OCI-LY7 (cell line): ENCODE data around the gene MAP3K13. TPM values are rescaled to one million over a fixed set of nuclear protein-coding genes. Genes with fewer than 3 reads are reported as not detected.

Source experiments
- BruUV-seq: library from RNA; stranded (reverse); fragments of 400-500 nt; replicated peaks from 2 replicates; lab custom pipeline; 2021; lab: Mats Ljungman, UMichigan
- CTCF ChIA-PET: fragments of 300-600 bp; sonication (Branson Sonifier 250); formaldehyde crosslinking; loops from one replicate; lab custom pipeline; 2022; ENCODE audit warnings: antibody characterized with exemption; ENCODE audit not compliant: unreplicated experiment; lab: Charles Lee
- POLR2A ChIA-PET: fragments of 300-600 bp; sonication (Branson Sonifier 250); formaldehyde crosslinking; loops from one replicate; lab custom pipeline; 2022; ENCODE audit warnings: antibody characterized with exemption; lab: Charles Lee
- DNase-seq: peaks from one replicate; pipeline ENCODE4 v3.0.0-alpha.2; 2015; ENCODE audit warnings: low spot score
- H2AFZ ChIP-seq: fragments of 200-600 bp; sonication (generic), shearing (Covaris generic); 2 replicates; pipeline ENCODE4 v1.6.1; 2014; ENCODE audit warnings: mild to moderate bottlenecking, antibody characterized with exemption, low read length, moderate library complexity
- H3K27ac ChIP-seq: fragments of 200-600 bp; sonication (generic); 2 replicates; pipeline ENCODE4 v1.5.1; 2014; ENCODE audit warnings: mixed run types, low read depth, mild to moderate bottlenecking, moderate library complexity, low read length, inconsistent platforms; ENCODE audit not compliant: poor library complexity, severe bottlenecking
- H3K36me3 ChIP-seq: fragments of 200-600 bp; sonication (generic); 2 replicates; pipeline ENCODE4 v1.6.1; 2014; ENCODE audit warnings: mild to moderate bottlenecking, antibody characterized with exemption, low read length, moderate library complexity, mixed read lengths; ENCODE audit not compliant: insufficient read depth
- H3K4me1 ChIP-seq: fragments of 200-600 bp; sonication (generic); 2 replicates; pipeline ENCODE4 v1.5.1; 2014; ENCODE audit warnings: mild to moderate bottlenecking, low read length; ENCODE audit not compliant: insufficient read depth, poor library complexity, severe bottlenecking
- H3K4me2 ChIP-seq: fragments of 200-600 bp; sonication (generic); 2 replicates; pipeline ENCODE4 v1.6.1; 2014; ENCODE audit warnings: mild to moderate bottlenecking, low read length
- H3K4me3 ChIP-seq: fragments of 200-600 bp; sonication (generic); 2 replicates; pipeline ENCODE4 v1.5.1; 2014; ENCODE audit warnings: mild to moderate bottlenecking, low read depth, low read length; ENCODE audit not compliant: poor library complexity, severe bottlenecking
- H3K79me2 ChIP-seq: fragments of 200-600 bp; sonication (generic); 2 replicates; pipeline ENCODE4 v1.6.1; 2016; ENCODE audit warnings: low read depth, mild to moderate bottlenecking, low read length, moderate library complexity, mixed read lengths; ENCODE audit not compliant: insufficient read depth
- H3K9me2 ChIP-seq: fragments of 200-600 bp; sonication (generic); 2 replicates; pipeline ENCODE4 v1.6.1; 2016; ENCODE audit warnings: mild to moderate bottlenecking, low read length, mixed read lengths; ENCODE audit not compliant: insufficient read depth
- H3K9me3 ChIP-seq: fragments of 200-600 bp; sonication (generic); 2 replicates; pipeline ENCODE4 v1.6.1; 2014; ENCODE audit warnings: mild to moderate bottlenecking, mixed run types, low read length, mixed read lengths
- H4K20me1 ChIP-seq: fragments of 200-600 bp; sonication (generic); 2 replicates; pipeline ENCODE4 v1.6.1; 2014; ENCODE audit warnings: mild to moderate bottlenecking, antibody characterized with exemption, low read length, moderate library complexity, mixed read lengths; ENCODE audit not compliant: insufficient read depth
- EZH2phosphoT487 ChIP-seq: fragments of 200-600 bp; sonication (generic); IDR thresholded peaks from 2 replicates; pipeline ENCODE4 v1.6.1; 2018; ENCODE audit warnings: low read depth, borderline replicate concordance, mild to moderate bottlenecking, mixed run types, antibody characterized with exemption, low read length, moderate library complexity, mixed read lengths
- intact Hi-C: fragments of 100-400 bp; cut with micrococcal nuclease; formaldehyde crosslinking; loops from one replicate; pipeline ENCODE4 v1.10.0; 2022; ENCODE audit not compliant: unreplicated experiment
- total RNA-seq, 2 experiments: library from RNA; depleted of rRNA in 1 of 2; stranded (reverse); fragments of >200 nt in 1 of 2; shearing (Covaris generic) in 1 of 2; gene quantifications; 2 replicates each; pipeline ENCODE4 v1.2.3, GENCODE V29; 2014 to 2022
- TF ChIP-seq, protein P1 (sequence below): fragments of 200-600 bp; sonication (generic); conservative IDR thresholded peaks from 2 replicates; pipeline ENCODE4 v1.5.1; 2014; ENCODE audit warnings: mild to moderate bottlenecking, antibody characterized with exemption, low read length, moderate library complexity, mixed read lengths

The MAP3K13 gene
- total RNA-seq, 2 experiments from 2014 or later: 7.6 to 15.0 TPM

DNA sequence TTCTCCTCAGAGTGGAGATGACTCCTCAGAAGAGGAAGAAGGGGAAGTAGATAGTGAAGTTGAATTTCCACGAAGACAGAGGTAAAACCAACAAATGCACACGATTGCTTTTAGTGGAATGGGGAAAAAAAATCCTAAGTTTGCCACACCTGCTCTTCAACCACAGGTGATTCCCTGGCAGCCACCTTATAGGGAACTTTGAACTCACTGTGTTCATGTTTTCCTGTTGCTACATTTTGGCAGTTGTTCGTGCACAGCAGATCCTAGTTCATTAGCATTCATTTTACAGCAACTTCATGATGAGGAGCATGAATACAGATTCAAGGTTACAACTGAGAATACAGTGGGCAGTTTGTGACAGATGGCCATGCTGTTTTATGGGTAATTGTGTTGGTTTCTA is 114.4 kb downstream of the MAP3K13 start:
- Histone ChIP-seq H3K4me2 (no peak overlapping the region), H2AFZ (no peak overlapping the region), H4K20me1 (no peaks in the 10 kb centered on the region), H3K36me3 (no peaks in the 10 kb centered on the region), H3K4me1 (no peaks in the 10 kb centered on the region), H3K79me2 (no peaks in the 10 kb centered on the region), H3K27ac (no peak overlapping the region), H3K4me3 (no peak overlapping the region), H3K9me2 (no peaks in the 10 kb centered on the region), H3K9me3 (no peaks in the 10 kb centered on the region)
- ChIA-PET POLR2A (interaction anchor here (1.6 kb wide), 1 partner anchor 75 kb away, joined by 3 read pairs; the partner anchor contains the start of gene LIPH), CTCF (no interaction called here)
- TF ChIP-seq, protein P1, sequence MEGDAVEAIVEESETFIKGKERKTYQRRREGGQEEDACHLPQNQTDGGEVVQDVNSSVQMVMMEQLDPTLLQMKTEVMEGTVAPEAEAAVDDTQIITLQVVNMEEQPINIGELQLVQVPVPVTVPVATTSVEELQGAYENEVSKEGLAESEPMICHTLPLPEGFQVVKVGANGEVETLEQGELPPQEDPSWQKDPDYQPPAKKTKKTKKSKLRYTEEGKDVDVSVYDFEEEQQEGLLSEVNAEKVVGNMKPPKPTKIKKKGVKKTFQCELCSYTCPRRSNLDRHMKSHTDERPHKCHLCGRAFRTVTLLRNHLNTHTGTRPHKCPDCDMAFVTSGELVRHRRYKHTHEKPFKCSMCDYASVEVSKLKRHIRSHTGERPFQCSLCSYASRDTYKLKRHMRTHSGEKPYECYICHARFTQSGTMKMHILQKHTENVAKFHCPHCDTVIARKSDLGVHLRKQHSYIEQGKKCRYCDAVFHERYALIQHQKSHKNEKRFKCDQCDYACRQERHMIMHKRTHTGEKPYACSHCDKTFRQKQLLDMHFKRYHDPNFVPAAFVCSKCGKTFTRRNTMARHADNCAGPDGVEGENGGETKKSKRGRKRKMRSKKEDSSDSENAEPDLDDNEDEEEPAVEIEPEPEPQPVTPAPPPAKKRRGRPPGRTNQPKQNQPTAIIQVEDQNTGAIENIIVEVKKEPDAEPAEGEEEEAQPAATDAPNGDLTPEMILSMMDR: no peak
- no peak for TF ChIP-seq EZH2phosphoT487
- intact Hi-C loops: no loop called here
- BruUV-seq: no TSS peak
- no peak for DNase-seq

DNA sequence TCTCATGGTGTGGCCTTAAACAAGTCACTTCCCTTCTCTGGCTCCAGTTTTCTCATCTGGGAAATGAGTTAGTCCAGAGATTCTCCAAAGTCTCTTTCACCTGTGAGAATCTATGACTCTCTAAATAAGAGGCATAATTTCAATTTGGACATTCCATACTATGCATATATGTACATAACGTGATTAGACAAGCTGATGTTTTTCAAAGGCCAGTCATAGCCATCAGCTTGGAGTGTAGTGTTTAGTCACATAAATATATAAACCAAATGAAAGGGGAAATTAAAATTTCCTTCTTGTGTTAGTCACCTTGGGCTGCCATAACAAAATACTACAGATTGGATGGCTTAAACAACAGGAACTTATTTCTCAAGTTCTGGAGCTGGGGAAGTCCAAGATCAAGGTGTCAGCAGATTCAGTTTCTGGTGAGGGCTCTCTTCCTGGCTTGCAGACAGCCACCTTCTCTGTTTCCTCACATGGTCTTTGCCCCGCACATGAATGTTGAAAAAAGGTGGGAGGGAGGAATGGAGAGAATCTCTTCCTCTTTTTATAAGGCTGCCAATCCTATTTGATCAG is 116.5 kb downstream of the MAP3K13 start:
- Histone ChIP-seq H3K9me2 (no peaks in the 10 kb centered on the region), H3K4me1 (peaks cover 3% of the 10 kb centered on the region), H3K36me3 (no peaks in the 10 kb centered on the region), H3K4me2 (no peak overlapping the region), H3K4me3 (no peak overlapping the region), H2AFZ (no peak overlapping the region), H3K27ac (no peak overlapping the region), H3K79me2 (no peaks in the 10 kb centered on the region), H4K20me1 (no peaks in the 10 kb centered on the region), H3K9me3 (no peaks in the 10 kb centered on the region)
- intact Hi-C loops: no loop called here
- no peak for DNase-seq
- ChIA-PET CTCF (no interaction called here), POLR2A (interaction anchor here (0.6 to 0.7 kb wide), 4 partner anchors 9 to 1690 kb away, joined by 3 read pairs; no protein-coding TSS in a partner anchor)
- no TSS peak for BruUV-seq
- TF ChIP-seq, protein P1: no peak

DNA sequence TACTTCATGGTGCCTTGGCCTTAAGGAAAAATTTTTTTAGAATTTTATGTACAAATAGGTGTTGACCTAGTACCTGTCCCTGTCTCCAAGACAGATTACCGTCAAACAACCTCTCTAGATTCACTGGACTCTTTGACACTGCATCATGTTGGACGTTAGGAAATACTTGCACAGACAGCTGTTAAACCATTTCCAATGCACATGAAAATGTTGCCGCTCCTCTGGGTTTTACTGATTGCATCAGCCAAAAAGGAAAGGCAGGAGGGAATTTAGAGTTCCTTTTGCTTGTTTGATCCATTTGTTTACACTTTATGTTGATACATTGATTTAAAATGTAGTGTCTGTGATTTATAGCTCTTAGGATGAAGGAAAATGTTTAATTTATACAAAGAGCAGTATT is 121.4 kb downstream of the MAP3K13 start:
- peaks cover 3% of the 10 kb centered on the region for H3K4me1 ChIP-seq
- no peaks in the 10 kb centered on the region for H4K20me1 ChIP-seq
- ChIA-PET CTCF (no interaction called here), POLR2A (interaction anchor here (0.7 kb wide), 2 partner anchors 11 to 60 kb away, joined by 3 read pairs; no protein-coding TSS in a partner anchor)
- intact Hi-C loops: no loop called here
- H3K4me3 ChIP-seq: no peak overlapping the region
- H3K4me2 ChIP-seq: no peak overlapping the region
- no peaks in the 10 kb centered on the region for H3K9me2 ChIP-seq
- H3K27ac ChIP-seq: no peak overlapping the region
- no peaks in the 10 kb centered on the region for H3K36me3 ChIP-seq
- no peak for TF ChIP-seq EZH2phosphoT487
- TF ChIP-seq, protein P1: no peak
- no peak overlapping the region for H2AFZ ChIP-seq
- DNase-seq: no peak
- no TSS peak for BruUV-seq
- H3K9me3 ChIP-seq: no peaks in the 10 kb centered on the region
- H3K79me2 ChIP-seq: no peaks in the 10 kb centered on the region
